ENCODE data around the gene PROKR1. TPM values are rescaled to one million over a fixed set of nuclear protein-coding genes. Genes with fewer than 3 reads are reported as not detected.

PROKR1 gene
- total and polyA plus RNA-seq, 7 donors = 0.01 to 0.03 (median 0.03) TPM; not detected in 4

DNA sequence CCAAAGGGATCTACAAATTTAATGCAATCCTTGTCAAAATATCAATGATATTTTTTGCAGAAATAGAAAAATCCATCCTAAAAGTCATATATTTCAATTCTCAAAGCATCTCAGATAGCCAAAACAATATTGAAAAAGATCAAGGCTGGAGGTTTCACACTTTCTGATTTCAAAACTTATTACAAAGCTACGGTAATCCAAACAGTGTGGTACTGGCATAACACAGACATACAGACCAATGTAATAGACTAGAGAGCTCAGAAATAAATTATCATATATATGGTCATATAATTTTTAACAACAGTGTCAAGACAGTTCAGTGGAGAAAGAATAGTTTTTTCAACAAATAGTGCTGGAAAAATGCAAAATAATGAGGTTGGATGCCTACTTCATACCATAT lies 40.3 kb upstream of the PROKR1 start:
- no peak for ATAC-seq
- Histone ChIP-seq H3K27ac (no peak overlapping the region), H3K4me3 (no peak overlapping the region), H3K4me1 (no peaks in the 10 kb centered on the region), H3K36me3 (ENCODE audit: insufficient read depth in 1 of 2, low read depth in 1 of 2) (no peaks in the 10 kb centered on the region), H3K9me3 (peaks cover 27% of the 10 kb centered on the region), H3K27me3 (ENCODE audit: insufficient read depth in 3 of 3, low read length in 2 of 3) (no peaks in the 10 kb centered on the region)
- WGBS, 3 donors = 93 to 100% (median 97%) methylated on average over 1 of the region's 1 CpG
- intact Hi-C loops (cut with DNase I) = no loop called here
- no peak for DNase-seq
- TF ChIP-seq, protein P1, sequence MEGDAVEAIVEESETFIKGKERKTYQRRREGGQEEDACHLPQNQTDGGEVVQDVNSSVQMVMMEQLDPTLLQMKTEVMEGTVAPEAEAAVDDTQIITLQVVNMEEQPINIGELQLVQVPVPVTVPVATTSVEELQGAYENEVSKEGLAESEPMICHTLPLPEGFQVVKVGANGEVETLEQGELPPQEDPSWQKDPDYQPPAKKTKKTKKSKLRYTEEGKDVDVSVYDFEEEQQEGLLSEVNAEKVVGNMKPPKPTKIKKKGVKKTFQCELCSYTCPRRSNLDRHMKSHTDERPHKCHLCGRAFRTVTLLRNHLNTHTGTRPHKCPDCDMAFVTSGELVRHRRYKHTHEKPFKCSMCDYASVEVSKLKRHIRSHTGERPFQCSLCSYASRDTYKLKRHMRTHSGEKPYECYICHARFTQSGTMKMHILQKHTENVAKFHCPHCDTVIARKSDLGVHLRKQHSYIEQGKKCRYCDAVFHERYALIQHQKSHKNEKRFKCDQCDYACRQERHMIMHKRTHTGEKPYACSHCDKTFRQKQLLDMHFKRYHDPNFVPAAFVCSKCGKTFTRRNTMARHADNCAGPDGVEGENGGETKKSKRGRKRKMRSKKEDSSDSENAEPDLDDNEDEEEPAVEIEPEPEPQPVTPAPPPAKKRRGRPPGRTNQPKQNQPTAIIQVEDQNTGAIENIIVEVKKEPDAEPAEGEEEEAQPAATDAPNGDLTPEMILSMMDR (IDR thresholded peaks at IDR 0.05) = no peak

DNA sequence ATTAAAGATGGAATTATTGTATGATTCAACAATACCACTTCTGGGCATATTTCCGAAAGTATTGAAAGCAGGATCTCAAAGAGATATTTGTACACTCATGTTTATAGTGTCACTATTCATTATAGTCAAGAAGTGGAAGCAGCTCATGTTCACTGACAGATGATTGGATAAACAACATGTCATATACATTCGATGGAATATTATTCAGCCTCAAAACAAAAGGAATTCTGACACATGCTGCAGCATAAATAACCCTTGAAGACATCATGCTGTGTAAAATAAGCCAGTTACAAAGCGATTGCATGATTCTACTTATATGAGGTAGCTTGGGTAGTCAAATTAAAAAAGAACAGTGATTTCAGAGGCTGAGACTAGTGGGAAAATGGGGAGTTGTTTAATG lies 39.3 kb upstream of the PROKR1 start:
- TF ChIP-seq, protein P1 (IDR thresholded peaks at IDR 0.05) = no peak
- no peaks in the 10 kb centered on the region for H3K27me3 ChIP-seq (ENCODE audit: insufficient read depth in 3 of 3, low read length in 2 of 3)
- intact Hi-C loops (cut with DNase I) = no loop called here
- no peaks in the 10 kb centered on the region for H3K4me1 ChIP-seq
- peaks cover 30% of the 10 kb centered on the region for H3K9me3 ChIP-seq
- DNase-seq (no peak), ATAC-seq (no peak)
- no peak overlapping the region for H3K27ac ChIP-seq
- no peak overlapping the region for H3K4me3 ChIP-seq
- H3K36me3 ChIP-seq (ENCODE audit: insufficient read depth in 1 of 2, low read depth in 1 of 2) = no peaks in the 10 kb centered on the region
- WGBS, 3 donors = 89 to 93% (median 92%) methylated on average over 3 of the region's 3 CpGs

DNA sequence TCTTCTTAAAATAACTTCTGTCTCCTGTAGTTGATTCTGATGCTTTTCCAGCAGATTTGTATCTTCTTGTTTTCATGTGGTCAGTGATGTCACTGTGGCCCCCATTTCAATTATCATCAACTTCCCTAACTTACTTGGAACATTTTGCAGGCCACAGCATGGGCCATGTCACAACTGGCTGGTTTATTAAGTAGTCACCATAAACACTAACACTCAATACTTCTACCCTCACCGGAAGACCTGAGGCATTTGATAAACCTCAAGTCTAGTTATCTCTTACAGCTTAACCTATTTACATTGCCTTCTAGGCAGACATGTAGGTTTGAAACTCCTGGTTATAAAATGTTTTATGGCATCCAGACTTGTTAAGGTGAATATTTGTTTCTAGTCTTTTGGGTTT lies 37.4 kb upstream of the PROKR1 start:
- DNase-seq (no peak), ATAC-seq (no peak)
- Histone ChIP-seq H3K27ac (no peak overlapping the region), H3K9me3 (peaks cover 32% of the 10 kb centered on the region), H3K4me1 (no peaks in the 10 kb centered on the region), H3K36me3 (ENCODE audit: insufficient read depth in 1 of 2, low read depth in 1 of 2) (no peaks in the 10 kb centered on the region), H3K27me3 (ENCODE audit: insufficient read depth in 3 of 3, low read length in 2 of 3) (no peaks in the 10 kb centered on the region), H3K4me3 (no peak overlapping the region)
- intact Hi-C loops (cut with DNase I) = no loop called here
- WGBS, 3 donors = 92 to 99% (median 97%) methylated on average over 1 of the region's 1 CpG
- TF ChIP-seq, protein P1 (IDR thresholded peaks at IDR 0.05) = no peak

DNA sequence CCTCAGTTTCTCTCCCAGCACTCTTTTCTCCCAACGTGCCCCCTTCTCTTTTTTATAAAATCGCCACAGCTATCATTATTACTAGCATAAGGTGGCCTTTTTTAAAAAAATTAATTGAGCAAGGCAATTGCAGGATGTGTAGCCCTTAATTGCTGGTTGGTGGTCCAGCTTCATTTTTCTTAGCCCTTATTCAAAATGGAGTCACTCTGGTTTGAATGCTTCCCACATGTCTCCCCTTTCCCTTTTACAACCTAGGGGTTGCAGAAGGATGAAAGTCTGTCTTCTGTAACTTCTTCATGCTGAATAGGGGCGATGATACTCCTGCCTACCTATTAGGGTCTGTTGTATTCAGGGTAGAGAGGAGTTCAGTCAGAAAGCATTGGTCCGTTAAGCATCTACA lies 36.6 kb upstream of the PROKR1 start:
- intact Hi-C loops (cut with DNase I) = no loop called here
- H3K4me3 ChIP-seq = no peak overlapping the region
- DNase-seq = no peak

DNA sequence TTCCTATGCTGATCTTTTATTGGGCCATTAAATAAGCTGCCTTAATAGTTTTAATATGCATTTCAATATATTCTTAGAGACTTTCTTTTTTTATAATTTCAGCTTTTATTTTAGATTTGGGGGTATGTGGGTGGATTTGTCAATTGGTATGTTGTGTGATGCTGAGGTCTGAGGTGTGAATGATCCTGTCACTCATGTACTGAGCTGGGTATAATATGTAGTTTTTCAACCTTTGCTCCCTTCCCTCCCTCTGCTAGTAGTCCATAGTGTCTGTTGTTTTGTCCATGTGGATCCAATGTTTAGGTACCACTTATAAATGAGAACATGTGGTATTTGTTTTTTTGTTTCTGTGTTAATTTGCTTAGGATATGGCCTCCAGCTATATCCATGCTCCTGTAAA lies 35.5 kb upstream of the PROKR1 start:
- DNase-seq = no peak
- H3K9me3 ChIP-seq = peaks cover 13% of the 10 kb centered on the region
- no peak overlapping the region for H3K27ac ChIP-seq
- TF ChIP-seq, protein P1 (IDR thresholded peaks at IDR 0.05) = no peak
- no peaks in the 10 kb centered on the region for H3K4me1 ChIP-seq
- H3K36me3 ChIP-seq (ENCODE audit: insufficient read depth in 1 of 2, low read depth in 1 of 2) = no peaks in the 10 kb centered on the region
- intact Hi-C loops (cut with DNase I) = no loop called here
- no peak for ATAC-seq
- no peak overlapping the region for H3K4me3 ChIP-seq
- no peaks in the 10 kb centered on the region for H3K27me3 ChIP-seq (ENCODE audit: insufficient read depth in 3 of 3, low read length in 2 of 3)

More for the DNA sequence above, 36.6 kb upstream of the PROKR1 start:
- WGBS, 3 donors = 83 to 87% (median 87%) methylated on average over 4 of the region's 4 CpGs
- Histone ChIP-seq H3K9me3 (peaks cover 24% of the 10 kb centered on the region), H3K27ac (no peak overlapping the region), H3K27me3 (ENCODE audit: insufficient read depth in 3 of 3, low read length in 2 of 3) (no peaks in the 10 kb centered on the region), H3K4me1 (no peaks in the 10 kb centered on the region), H3K36me3 (ENCODE audit: insufficient read depth in 1 of 2, low read depth in 1 of 2) (no peaks in the 10 kb centered on the region)
- TF ChIP-seq, protein P1 (IDR thresholded peaks at IDR 0.05) = no peak
- no peak for ATAC-seq
